Chondrocyte (in vitro differentiated cells): Measurements from ENCODE around the gene SHH. TPM values are rescaled to one million over a fixed set of nuclear protein-coding genes. Genes with fewer than 3 reads are reported as not detected.
A peak's percentile ranks its signal among the peaks of the same experiment; 100 is the strongest.

Source experiments
- DNase-seq: peaks from one replicate; pipeline ENCODE4 v3.0.0; 2021; ENCODE audit warnings: mixed read lengths, low spot score
- H3K27ac Mint-ChIP-seq: one replicate; pipeline ENCODE4 v1.8.0; 2021; ENCODE audit warnings: mild to moderate bottlenecking, moderate library complexity, mixed read lengths; ENCODE audit not compliant: unreplicated experiment
- H3K27me3 Mint-ChIP-seq: 2 replicates; pipeline ENCODE4 v1.8.0; 2021; ENCODE audit warnings: low read depth, mixed read lengths
- H3K36me3 Mint-ChIP-seq: 2 replicates; pipeline ENCODE4 v1.8.0; 2021; ENCODE audit warnings: low read depth, mixed read lengths
- H3K4me1 Mint-ChIP-seq: 2 replicates; pipeline ENCODE4 v1.8.0; 2021; ENCODE audit warnings: low read depth, mild to moderate bottlenecking, mixed read lengths
- H3K4me3 Mint-ChIP-seq: one replicate; pipeline ENCODE4 v1.8.0; 2021; ENCODE audit warnings: mild to moderate bottlenecking, moderate library complexity, mixed read lengths; ENCODE audit not compliant: unreplicated experiment
- H3K9me3 Mint-ChIP-seq: 2 replicates; pipeline ENCODE4 v1.8.0; 2021; ENCODE audit warnings: low read depth, mixed read lengths
- total RNA-seq: library from RNA; stranded (reverse); gene quantifications from 3 replicates; pipeline ENCODE4 v1.2.1, GENCODE V29; 2021
- TF ChIP-seq, protein P1 (sequence below): fragments of 200-600 bp; sonication (generic); IDR thresholded peaks from 2 replicates; pipeline ENCODE4 v1.5.0; 2021; ENCODE audit warnings: antibody characterized with exemption, mild to moderate bottlenecking, moderate library complexity

SHH gene
- total RNA-seq, 1 donor from 2014 or later: not detected

- peak; percentile 85 for DNase-seq
- Mint-ChIP-seq H3K4me1 (peaks cover 10% of the 10 kb centered on the region), H3K36me3 (no peaks in the 10 kb centered on the region), H3K9me3 (no peaks in the 10 kb centered on the region), H3K4me3 (no peak overlapping the region), H3K27ac (no peak overlapping the region), H3K27me3 (peaks cover 24% of the 10 kb centered on the region)
- TF ChIP-seq, protein P1, sequence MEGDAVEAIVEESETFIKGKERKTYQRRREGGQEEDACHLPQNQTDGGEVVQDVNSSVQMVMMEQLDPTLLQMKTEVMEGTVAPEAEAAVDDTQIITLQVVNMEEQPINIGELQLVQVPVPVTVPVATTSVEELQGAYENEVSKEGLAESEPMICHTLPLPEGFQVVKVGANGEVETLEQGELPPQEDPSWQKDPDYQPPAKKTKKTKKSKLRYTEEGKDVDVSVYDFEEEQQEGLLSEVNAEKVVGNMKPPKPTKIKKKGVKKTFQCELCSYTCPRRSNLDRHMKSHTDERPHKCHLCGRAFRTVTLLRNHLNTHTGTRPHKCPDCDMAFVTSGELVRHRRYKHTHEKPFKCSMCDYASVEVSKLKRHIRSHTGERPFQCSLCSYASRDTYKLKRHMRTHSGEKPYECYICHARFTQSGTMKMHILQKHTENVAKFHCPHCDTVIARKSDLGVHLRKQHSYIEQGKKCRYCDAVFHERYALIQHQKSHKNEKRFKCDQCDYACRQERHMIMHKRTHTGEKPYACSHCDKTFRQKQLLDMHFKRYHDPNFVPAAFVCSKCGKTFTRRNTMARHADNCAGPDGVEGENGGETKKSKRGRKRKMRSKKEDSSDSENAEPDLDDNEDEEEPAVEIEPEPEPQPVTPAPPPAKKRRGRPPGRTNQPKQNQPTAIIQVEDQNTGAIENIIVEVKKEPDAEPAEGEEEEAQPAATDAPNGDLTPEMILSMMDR: no peak
These were observed 11.5 kb downstream of the SHH start for GRCh38 chr7:155800741-155801267.

- H3K9me3 Mint-ChIP-seq: no peaks in the 10 kb centered on the region
- peak; percentile 79 for DNase-seq
- TF ChIP-seq, protein P1: no peak
- no peaks in the 10 kb centered on the region for H3K36me3 Mint-ChIP-seq
- H3K27me3 Mint-ChIP-seq: peaks cover 27% of the 10 kb centered on the region
- H3K27ac Mint-ChIP-seq: no peak overlapping the region
- no peak overlapping the region for H3K4me3 Mint-ChIP-seq
- peaks cover 10% of the 10 kb centered on the region for H3K4me1 Mint-ChIP-seq
These were observed 12.0 kb downstream of the SHH start for GRCh38 chr7:155800301-155800700.

DNA sequence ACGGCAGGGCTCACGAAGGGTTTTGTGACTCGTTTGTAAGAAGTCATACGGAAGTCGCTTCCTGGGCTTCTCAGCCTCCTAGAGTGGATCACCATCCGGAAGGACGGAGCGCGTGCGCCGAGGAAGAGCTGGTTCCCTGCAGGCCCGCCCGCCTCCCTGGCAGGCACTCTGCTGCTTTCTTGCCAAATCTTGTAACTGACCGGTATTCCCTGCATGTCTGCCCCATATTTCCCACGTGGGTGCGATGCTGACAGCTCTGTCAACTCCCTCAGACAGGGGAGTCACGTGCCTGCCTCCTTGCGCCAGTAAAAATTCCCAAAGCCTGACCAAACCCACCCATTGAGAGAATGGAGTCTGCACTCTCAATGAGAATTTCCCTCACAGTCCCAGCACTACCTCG lies 12.7 kb downstream of the SHH start:
- Mint-ChIP-seq H3K27ac (no peak overlapping the region), H3K4me1 (peaks cover 10% of the 10 kb centered on the region), H3K36me3 (no peaks in the 10 kb centered on the region), H3K27me3 (peaks cover 27% of the 10 kb centered on the region), H3K9me3 (no peaks in the 10 kb centered on the region), H3K4me3 (no peak overlapping the region)
- DNase-seq: peak; percentile 78
- TF ChIP-seq, protein P1: no peak

DNA sequence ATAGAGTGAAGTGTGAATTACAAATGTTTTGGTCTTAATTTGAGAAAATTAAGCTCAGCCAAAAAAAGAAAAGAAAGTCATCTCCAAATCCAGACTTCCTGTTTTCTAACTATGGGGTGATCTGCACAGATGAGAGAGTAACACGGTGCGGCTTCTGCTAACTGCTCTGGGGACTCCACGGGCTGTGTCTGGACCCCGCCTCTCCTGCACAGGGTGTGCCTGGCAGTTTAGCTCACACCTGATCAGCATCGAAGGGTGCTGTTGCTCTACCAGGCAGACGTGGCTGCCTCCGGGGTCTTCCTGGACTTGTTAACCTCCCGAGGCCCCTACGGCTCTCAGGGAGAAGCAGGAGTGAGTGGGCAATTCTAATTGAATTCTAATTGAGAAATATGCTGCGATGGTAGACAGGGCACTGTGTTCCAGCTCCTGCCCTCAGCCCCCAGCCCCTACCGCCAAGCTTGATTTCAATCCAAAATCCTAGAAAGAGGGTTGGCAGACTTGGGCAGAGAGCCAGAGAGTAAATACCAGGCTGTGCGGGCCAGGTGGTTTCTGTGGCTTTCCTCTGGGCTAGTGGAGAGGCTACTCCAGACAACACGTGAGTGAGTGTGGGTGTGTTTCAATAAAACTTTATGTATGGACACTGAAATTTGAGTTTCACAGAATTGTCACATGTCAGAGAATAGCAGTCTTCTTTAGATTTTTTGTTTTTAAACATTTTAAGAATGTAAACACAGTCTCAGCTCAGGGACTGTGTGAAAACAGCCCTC lies 13.4 kb downstream of the SHH start:
- Mint-ChIP-seq H3K9me3 (no peaks in the 10 kb centered on the region), H3K4me3 (no peak overlapping the region), H3K27ac (no peak overlapping the region), H3K4me1 (peaks cover 6% of the 10 kb centered on the region), H3K27me3 (peaks cover 27% of the 10 kb centered on the region), H3K36me3 (no peaks in the 10 kb centered on the region)
- TF ChIP-seq, protein P1: no peak
- DNase-seq: peak; percentile 56

DNA sequence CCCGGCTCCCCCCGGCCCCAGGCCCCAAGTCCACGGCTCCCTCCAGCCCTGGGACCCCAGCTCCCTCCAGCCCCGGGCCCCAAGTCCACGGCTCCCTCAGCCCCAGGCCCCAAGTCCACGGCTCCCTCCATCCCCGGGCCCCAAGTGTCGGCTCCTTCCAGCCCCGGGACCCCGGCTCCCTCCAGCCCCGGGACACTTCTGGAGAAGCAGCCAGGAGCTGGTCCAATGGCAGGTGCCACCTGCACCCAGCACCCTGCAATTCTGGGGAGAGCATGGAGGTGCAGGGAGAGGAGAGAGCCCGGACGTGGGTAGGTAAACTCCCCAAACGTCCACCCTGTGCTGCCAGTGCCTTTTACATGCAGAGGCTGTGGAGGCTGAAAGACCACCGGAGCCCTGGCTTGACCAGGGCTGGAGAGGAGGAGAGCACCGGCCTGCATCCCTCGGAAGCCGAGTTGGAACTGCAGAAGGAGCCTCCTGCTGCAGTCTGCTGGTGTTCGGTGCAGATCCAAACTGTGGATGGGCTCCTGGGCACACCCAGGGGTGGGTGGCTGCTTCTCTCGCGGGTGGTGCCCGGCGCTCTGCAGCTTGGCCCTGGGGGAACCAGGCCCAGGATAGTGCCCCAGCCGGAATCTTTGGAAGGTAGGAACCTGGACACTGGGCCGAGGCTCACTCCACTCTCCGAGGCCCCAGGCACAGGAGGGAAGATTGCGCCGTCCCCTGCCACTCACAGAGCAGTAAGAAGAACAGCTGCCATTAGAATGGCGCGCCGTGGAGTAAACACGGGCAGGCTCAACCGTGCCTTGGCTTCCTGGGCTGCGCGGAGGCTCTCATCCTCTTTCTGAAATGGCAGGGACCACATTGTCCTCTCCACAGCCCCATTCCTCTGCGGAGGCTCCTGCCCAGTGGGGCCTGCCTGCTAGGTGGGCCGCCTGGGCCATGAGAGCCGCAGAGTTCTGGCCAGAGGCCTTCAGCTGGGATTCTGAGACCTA lies 14.7 kb downstream of the SHH start:
- TF ChIP-seq, protein P1: peak; percentile 40
- Mint-ChIP-seq H3K36me3 (no peaks in the 10 kb centered on the region), H3K9me3 (no peaks in the 10 kb centered on the region), H3K27me3 (peaks cover 21% of the 10 kb centered on the region), H3K27ac (no peak overlapping the region), H3K4me1 (no peaks in the 10 kb centered on the region), H3K4me3 (no peak overlapping the region)
- peak; percentile 83 for DNase-seq
